SH-SY5Y (cell line): ENCODE results near the gene NCK2.

Experiments
- GATA2 ChIP-seq: IDR thresholded peaks from 2 replicates; pipeline ENCODE4 v1.6.1; 2011; ENCODE audit warnings: mild to moderate bottlenecking, low read depth, low read length
- GATA3 ChIP-seq: IDR thresholded peaks from 2 replicates; pipeline ENCODE4 v1.6.1; 2011; ENCODE audit warnings: low read depth, mild to moderate bottlenecking, low read length, moderate library complexity

GRCh38 chr2:105926960-105927678 lies 182.4 kb downstream of the NCK2 start:
- TF ChIP-seq GATA3 (no peak), GATA2 (no peak)
